Skeletal muscle tissue (tissue), 4 donors: ENCODE data around the gene CMTM7. TPM values are rescaled to one million over a fixed set of nuclear protein-coding genes. Genes with fewer than 3 reads are reported as not detected.
A peak's percentile ranks its signal among the peaks of the same experiment; 100 is the strongest.

Source experiments
- H3K27ac ChIP-seq: one replicate; pipeline ENCODE4 v1.7.0; 2013; ENCODE audit warnings: mild to moderate bottlenecking, low read depth, low read length, inconsistent platforms
- H3K27me3 ChIP-seq, 3 donors: one replicate each; pipeline ENCODE4 v1.7.0; 2013; ENCODE audit warnings: low read length in 3 of 3; ENCODE audit not compliant: control insufficient read depth in 3 of 3, insufficient read depth in 3 of 3
- H3K36me3 ChIP-seq, 3 donors: one replicate each; pipeline ENCODE4 v1.7.0; 2013; ENCODE audit warnings: low read length in 3 of 3; ENCODE audit not compliant: control insufficient read depth in 3 of 3, insufficient read depth in 3 of 3
- H3K4me1 ChIP-seq, 3 donors: one replicate each; pipeline ENCODE4 v1.7.0; 2013; ENCODE audit warnings: low read length in 3 of 3, mild to moderate bottlenecking in 3 of 3; ENCODE audit not compliant: control insufficient read depth in 3 of 3, insufficient read depth in 3 of 3
- H3K4me3 ChIP-seq, 3 donors: one replicate each; pipeline ENCODE4 v1.7.0; 2013; ENCODE audit warnings: low read length in 3 of 3
- H3K9ac ChIP-seq, 3 donors: one replicate each; pipeline ENCODE4 v1.7.0; 2013; ENCODE audit warnings: low read length in 3 of 3, mild to moderate bottlenecking in 3 of 3, moderate library complexity in 2 of 3, low read depth in 1 of 3
- H3K9me3 ChIP-seq, 3 donors: one replicate each; pipeline ENCODE4 v1.7.0; 2013; ENCODE audit warnings: low read length in 3 of 3; ENCODE audit not compliant: control insufficient read depth in 3 of 3
- total RNA-seq: library from RNA; depleted of rRNA; stranded (reverse); fragments of >200 nt; gene quantifications from one replicate; pipeline ENCODE4 v1.2.3, GENCODE V29; 2014
- donor health status: Osteomylitis.

CMTM7 gene
- total RNA-seq, 1 donor from 2014 or later, result 3.7 TPM

GRCh38 chr3:32399030-32399620 is 7.5 kb downstream of the CMTM7 start:
- no peaks in the 10 kb centered on the region for H3K27me3 ChIP-seq
- peaks cover 8 to 12% (median 9%) of the 10 kb centered on the region in 3 donors for H3K4me1 ChIP-seq
- H3K36me3 ChIP-seq, result no peaks in the 10 kb centered on the region
- H3K4me3 ChIP-seq, result no peak overlapping the region
- peak overlapping the region; percentile 36 for H3K27ac ChIP-seq
- no peaks in the 10 kb centered on the region for H3K9me3 ChIP-seq
- H3K9ac ChIP-seq, result no peak overlapping the region

GRCh38 chr3:32401126-32401525 is 9.5 kb downstream of the CMTM7 start:
- no peaks in the 10 kb centered on the region for H3K9me3 ChIP-seq
- H3K27ac ChIP-seq, result peak overlapping the region; percentile 81
- peak overlapping the region; percentile 66 to 77 (median 68) for H3K4me3 ChIP-seq
- H3K36me3 ChIP-seq, result no peaks in the 10 kb centered on the region
- H3K27me3 ChIP-seq, result no peaks in the 10 kb centered on the region
- H3K9ac ChIP-seq, result peak overlapping the region; percentile 64 to 81 (median 74)
- H3K4me1 ChIP-seq, result peaks cover 8 to 12% (median 9%) of the 10 kb centered on the region in 3 donors

- Histone ChIP-seq H3K4me1 (peaks cover 8 to 12% (median 9%) of the 10 kb centered on the region in 3 donors), H3K9me3 (no peaks in the 10 kb centered on the region), H3K4me3 (peak overlapping the region; percentile 66 to 77 (median 68)), H3K27me3 (no peaks in the 10 kb centered on the region), H3K36me3 (no peaks in the 10 kb centered on the region), H3K27ac (peak overlapping the region; percentile 81), H3K9ac (peak overlapping the region; percentile 64 to 81 (median 74))
Observed at GRCh38 chr3:32401556-32402081, 10.0 kb downstream of the CMTM7 start.

GRCh38 chr3:32403663-32404062 is 12.0 kb downstream of the CMTM7 start:
- H3K4me1 ChIP-seq, result peaks cover 8 to 12% (median 9%) of the 10 kb centered on the region in 3 donors
- H3K27me3 ChIP-seq, result no peaks in the 10 kb centered on the region
- H3K4me3 ChIP-seq, result no peak overlapping the region
- H3K36me3 ChIP-seq, result no peaks in the 10 kb centered on the region
- no peak overlapping the region for H3K27ac ChIP-seq
- H3K9ac ChIP-seq, result no peak overlapping the region
- no peaks in the 10 kb centered on the region for H3K9me3 ChIP-seq

- H3K4me1 ChIP-seq, result peaks cover 7 to 12% (median 8%) of the 10 kb centered on the region in 3 donors
- H3K4me3 ChIP-seq, result no peak overlapping the region
- H3K9ac ChIP-seq, result no peak overlapping the region
- H3K9me3 ChIP-seq, result no peaks in the 10 kb centered on the region
- no peak overlapping the region for H3K27ac ChIP-seq
- no peaks in the 10 kb centered on the region for H3K36me3 ChIP-seq
- no peaks in the 10 kb centered on the region for H3K27me3 ChIP-seq
Observed at GRCh38 chr3:32404714-32405113, 13.1 kb downstream of the CMTM7 start.

GRCh38 chr3:32405155-32405554 is 13.5 kb downstream of the CMTM7 start:
- no peaks in the 10 kb centered on the region for H3K27me3 ChIP-seq
- H3K9me3 ChIP-seq, result no peaks in the 10 kb centered on the region
- H3K36me3 ChIP-seq, result no peaks in the 10 kb centered on the region
- no peak overlapping the region for H3K9ac ChIP-seq
- H3K4me1 ChIP-seq, result peaks cover 7 to 12% (median 8%) of the 10 kb centered on the region in 3 donors
- H3K4me3 ChIP-seq, result no peak overlapping the region
- H3K27ac ChIP-seq, result no peak overlapping the region

- Histone ChIP-seq H3K27me3 (no peaks in the 10 kb centered on the region), H3K4me3 (no peak overlapping the region), H3K9me3 (no peaks in the 10 kb centered on the region), H3K9ac (no peak overlapping the region), H3K4me1 (peaks cover 7 to 8% (median 7%) of the 10 kb centered on the region in 3 donors), H3K36me3 (no peaks in the 10 kb centered on the region), H3K27ac (no peak overlapping the region)
Observed at GRCh38 chr3:32405711-32406323, 14.2 kb downstream of the CMTM7 start.

GRCh38 chr3:32406486-32407408 is 15.1 kb downstream of the CMTM7 start:
- peaks cover 0 to 3% (median 2%) of the 10 kb centered on the region in 3 donors for H3K4me1 ChIP-seq
- H3K36me3 ChIP-seq, result no peaks in the 10 kb centered on the region
- no peak overlapping the region for H3K9ac ChIP-seq
- H3K9me3 ChIP-seq, result no peaks in the 10 kb centered on the region
- no peaks in the 10 kb centered on the region for H3K27me3 ChIP-seq
- H3K4me3 ChIP-seq, result no peak overlapping the region
- peak overlapping the region; percentile 30 for H3K27ac ChIP-seq

GRCh38 chr3:32410367-32411246 is 19.0 kb downstream of the CMTM7 start:
- H3K9me3 ChIP-seq, result no peaks in the 10 kb centered on the region
- no peak overlapping the region for H3K4me3 ChIP-seq
- no peak overlapping the region for H3K9ac ChIP-seq
- H3K36me3 ChIP-seq, result no peaks in the 10 kb centered on the region
- no peaks in the 10 kb centered on the region for H3K27me3 ChIP-seq
- H3K4me1 ChIP-seq, result peaks cover 3 to 8% (median 5%) of the 10 kb centered on the region in 3 donors
- H3K27ac ChIP-seq, result no peak overlapping the region
